Measurements from ENCODE around the gene B4GALNT3. TPM values are rescaled to one million over a fixed set of nuclear protein-coding genes. Genes with fewer than 3 reads are reported as not detected.

The B4GALNT3 gene
- total RNA-seq, 1 experiment from 2014 or later: 23.3 TPM

DNA sequence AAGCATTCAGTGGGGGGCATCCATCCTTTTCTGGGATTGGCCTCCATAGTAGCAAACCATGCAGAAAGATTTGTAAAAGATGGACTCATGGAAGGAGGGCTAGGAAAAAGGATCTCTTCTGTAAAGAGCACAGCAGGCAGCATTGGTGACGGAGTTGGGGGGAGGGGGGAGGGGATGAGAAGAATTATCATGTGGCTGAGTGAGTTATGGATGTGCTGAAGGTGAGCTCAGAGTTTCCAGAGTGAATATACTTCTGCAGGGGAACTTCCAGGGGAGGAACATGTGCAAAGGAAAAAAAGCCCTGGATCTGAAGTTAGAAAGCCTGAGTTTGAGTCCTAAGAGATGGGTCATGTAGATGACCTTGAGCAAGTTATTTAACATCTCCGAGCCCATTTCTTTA is 3.9 kb upstream of the B4GALNT3 start:
- H4K8ac ChIP-seq (replicated peaks; ENCODE audit: insufficient read length, low read depth, low read length): no peak overlapping the region
- peaks cover 8% of the 10 kb centered on the region for H3K23me2 ChIP-seq (ENCODE audit: insufficient read length, low read depth, low read length, poor library complexity, severe bottlenecking)
- H2BK120ac ChIP-seq (ENCODE audit: low read depth, low read length, poor library complexity, severe bottlenecking): no peak overlapping the region
- no peak overlapping the region for H2AK5ac ChIP-seq (ENCODE audit: insufficient read length, low read length)
- no peaks in the 10 kb centered on the region for H3K79me2 ChIP-seq (ENCODE audit: insufficient read depth, low read length)
- Mint-ChIP-seq H3K36me3 (ENCODE audit: insufficient read depth in 1 of 3, low read depth in 3 of 3) (peaks cover 10 to 23% (median 11%) of the 10 kb centered on the region in 3 experiments), H3K9me3 (peaks cover 13 to 36% of the 10 kb centered on the region in 2 experiments), H3K27me3 (ENCODE audit: low read depth) (peaks cover 34% of the 10 kb centered on the region), H3K27ac (no peak overlapping the region), H3K4me1 (peaks cover 9 to 11% of the 10 kb centered on the region in 2 experiments), H3K4me3 (no peak overlapping the region)
- H3K4ac ChIP-seq (ENCODE audit: low read depth, low read length): no peak overlapping the region
- H3K18ac ChIP-seq (ENCODE audit: insufficient read length, low read depth, low read length): no peak overlapping the region
- no peak overlapping the region for H2BK5ac ChIP-seq (ENCODE audit: insufficient read length, low read length)
- H3T11ph ChIP-seq (ENCODE audit: low read length): no peak overlapping the region
- no peak overlapping the region for H3K4me2 ChIP-seq (ENCODE audit: insufficient read depth, insufficient read length, low read length)
- DNase-seq: peak; percentile 11
- H3K27me3 ChIP-seq (ENCODE audit: insufficient read depth, low read length): peaks cover 2% of the 10 kb centered on the region; the same call in 1 of the 2 replicates
- no peak overlapping the region for H2BK20ac ChIP-seq (ENCODE audit: low read depth, low read length, poor library complexity, severe bottlenecking)
- no peak overlapping the region for H3K56ac ChIP-seq (ENCODE audit: insufficient read length, low read depth, low read length)
- no peak overlapping the region for H2BK12ac ChIP-seq (ENCODE audit: insufficient read length, low read depth, low read length)
- WGBS (ENCODE audit: extremely low coverage, insufficient read length, low lambda C conversion rate): no CpG with 5 or more reads among the region's 2 CpGs
- no peak overlapping the region for H4K5ac ChIP-seq (ENCODE audit: insufficient read length, low read depth, low read length)
- H4K20me1 ChIP-seq (ENCODE audit: control insufficient read depth, insufficient read depth, insufficient read length): no peaks in the 10 kb centered on the region
- H2BK15ac ChIP-seq (ENCODE audit: low read depth, low read length): no peak overlapping the region
- H3K14ac ChIP-seq (ENCODE audit: insufficient read depth, low read length): no peak overlapping the region
- no peaks in the 10 kb centered on the region for H3K4me1 ChIP-seq (ENCODE audit: insufficient read depth, low read length)
- no peak overlapping the region for H4K91ac ChIP-seq (ENCODE audit: insufficient read length, low read depth, low read length)
- no peak overlapping the region for H3K23ac ChIP-seq (ENCODE audit: insufficient read length, low read depth, low read length)
- H3K9me3 ChIP-seq (ENCODE audit: control insufficient read depth, low read depth, low read length): no peaks in the 10 kb centered on the region
- no peak overlapping the region for H2AFZ ChIP-seq (ENCODE audit: low read length)
- H3K9ac ChIP-seq (ENCODE audit: extremely low read depth, insufficient read length, low read length): no peak overlapping the region
- H3K79me1 ChIP-seq (ENCODE audit: insufficient read depth, low read depth, low read length, poor library complexity, severe bottlenecking): no peaks in the 10 kb centered on the region
- TF ChIP-seq, protein P1, sequence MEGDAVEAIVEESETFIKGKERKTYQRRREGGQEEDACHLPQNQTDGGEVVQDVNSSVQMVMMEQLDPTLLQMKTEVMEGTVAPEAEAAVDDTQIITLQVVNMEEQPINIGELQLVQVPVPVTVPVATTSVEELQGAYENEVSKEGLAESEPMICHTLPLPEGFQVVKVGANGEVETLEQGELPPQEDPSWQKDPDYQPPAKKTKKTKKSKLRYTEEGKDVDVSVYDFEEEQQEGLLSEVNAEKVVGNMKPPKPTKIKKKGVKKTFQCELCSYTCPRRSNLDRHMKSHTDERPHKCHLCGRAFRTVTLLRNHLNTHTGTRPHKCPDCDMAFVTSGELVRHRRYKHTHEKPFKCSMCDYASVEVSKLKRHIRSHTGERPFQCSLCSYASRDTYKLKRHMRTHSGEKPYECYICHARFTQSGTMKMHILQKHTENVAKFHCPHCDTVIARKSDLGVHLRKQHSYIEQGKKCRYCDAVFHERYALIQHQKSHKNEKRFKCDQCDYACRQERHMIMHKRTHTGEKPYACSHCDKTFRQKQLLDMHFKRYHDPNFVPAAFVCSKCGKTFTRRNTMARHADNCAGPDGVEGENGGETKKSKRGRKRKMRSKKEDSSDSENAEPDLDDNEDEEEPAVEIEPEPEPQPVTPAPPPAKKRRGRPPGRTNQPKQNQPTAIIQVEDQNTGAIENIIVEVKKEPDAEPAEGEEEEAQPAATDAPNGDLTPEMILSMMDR (conservative IDR thresholded peaks at IDR 0.05): no peak
- no peak overlapping the region for H3K27ac ChIP-seq (ENCODE audit: insufficient read length, low read depth, low read length)

Data from H9 (cell line).